Hematopoietic multipotent progenitor cell treated with erythropoietin and hydrocortisone succinate and interleukin-3 and kit ligand, for 4 days (in vitro differentiated cells): Measurements from ENCODE around the gene PINLYP.
"Not testable (repeated sequence)": the region's sequence is repeated elsewhere in the genome, so short reads cannot be mapped to it uniquely, and the experiment has no call there.

ENCODE experiments used
- DNase-seq: peaks from one replicate; pipeline ENCODE4 v3.0.0-alpha.2; 2015

PINLYP gene

GRCh38 chr19:43584484-43584883, 8.9 kb downstream of the PINLYP start:
- no peak for DNase-seq

DNA sequence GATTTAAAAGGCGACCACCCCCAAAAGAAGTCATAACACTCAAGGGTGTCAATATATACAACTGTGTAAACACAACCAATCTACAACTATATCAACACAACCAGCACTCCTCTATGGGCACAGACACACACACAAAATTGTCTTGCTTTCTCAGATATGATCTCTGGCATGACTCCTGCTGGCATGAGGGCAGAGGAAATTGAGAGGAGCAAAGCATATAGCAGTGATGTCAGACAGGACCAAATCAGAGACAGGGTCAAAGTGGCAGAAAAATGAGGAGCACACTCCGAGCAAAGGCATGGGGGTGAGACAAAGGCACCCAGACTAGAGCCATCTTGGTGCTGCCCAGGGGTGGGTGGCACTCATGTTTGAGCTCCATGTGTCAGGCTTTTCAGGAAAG, 10.7 kb downstream of the PINLYP start:
- DNase-seq = no peak

DNA sequence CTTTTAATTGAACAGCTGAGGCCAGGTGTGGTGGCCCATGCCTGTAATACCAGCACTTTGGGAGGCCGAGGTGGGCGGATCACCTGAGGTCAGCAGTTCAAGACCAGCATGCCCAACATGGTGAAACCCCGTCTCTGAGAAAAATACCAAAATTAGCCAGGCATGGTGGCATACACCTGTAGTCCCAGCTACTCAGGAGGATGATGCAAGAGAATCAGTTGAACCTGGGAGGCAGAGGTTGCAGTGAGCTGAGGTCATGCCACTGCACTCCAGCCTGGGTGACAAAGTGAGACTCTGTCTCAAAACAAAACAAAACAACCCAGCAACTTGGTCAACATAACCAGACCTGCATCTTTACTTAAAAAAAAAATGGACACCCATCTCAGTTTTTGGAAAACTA, 11.4 kb downstream of the PINLYP start:
- DNase-seq = not testable (repeated sequence)

- no peak for DNase-seq
Measured at GRCh38 chr19:43589277-43589676, 13.7 kb downstream of the PINLYP start.

DNA sequence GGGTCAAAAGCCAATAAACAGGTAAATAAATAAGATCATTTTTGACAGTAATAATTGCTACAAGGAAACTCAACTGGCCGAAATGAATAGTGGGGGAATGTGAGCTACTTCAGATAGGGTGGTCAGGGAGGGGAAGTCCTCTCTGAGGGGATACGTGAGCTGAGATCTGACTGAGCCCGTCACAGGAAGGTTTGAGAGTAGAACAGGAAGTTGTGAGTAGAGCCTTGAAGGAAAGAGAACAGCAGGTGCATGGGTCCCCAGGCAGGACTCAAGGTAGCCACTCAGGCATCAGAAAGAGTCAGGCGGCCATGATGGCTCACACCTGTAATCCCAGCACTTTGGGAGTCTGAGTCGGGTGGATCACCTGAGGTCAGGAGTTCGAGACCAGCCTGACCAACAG, 14.1 kb downstream of the PINLYP start:
- DNase-seq = no peak

GRCh38 chr19:43591904-43592772, 16.5 kb downstream of the PINLYP start:
- no peak for DNase-seq

- DNase-seq = no peak
Measured at GRCh38 chr19:43592800-43593350, 17.3 kb downstream of the PINLYP start.

- no peak for DNase-seq
Measured at GRCh38 chr19:43594081-43594697, 18.6 kb downstream of the PINLYP start.

- peak; percentile 91 for DNase-seq
Measured at GRCh38 chr19:43594710-43595604, 19.4 kb downstream of the PINLYP start.

- DNase-seq = no peak
Measured at GRCh38 chr19:43595605-43595998, 20.0 kb downstream of the PINLYP start.

- peak; percentile 100 for DNase-seq
Measured at GRCh38 chr19:43595999-43596841, 20.6 kb downstream of the PINLYP start, which contains the start of the genes IRGQ and ZNF576. Gene IRGQ (minus strand): TSS chr19:43596134. CDS start chr19:43595338, 796 bp downstream. Gene ZNF576 (plus strand): TSS chr19:43596595. CDS start chr19:43597109, 514 bp downstream.

GRCh38 chr19:43596842-43597461, 21.4 kb downstream of the PINLYP start:
- DNase-seq = peak; percentile 38

DNA sequence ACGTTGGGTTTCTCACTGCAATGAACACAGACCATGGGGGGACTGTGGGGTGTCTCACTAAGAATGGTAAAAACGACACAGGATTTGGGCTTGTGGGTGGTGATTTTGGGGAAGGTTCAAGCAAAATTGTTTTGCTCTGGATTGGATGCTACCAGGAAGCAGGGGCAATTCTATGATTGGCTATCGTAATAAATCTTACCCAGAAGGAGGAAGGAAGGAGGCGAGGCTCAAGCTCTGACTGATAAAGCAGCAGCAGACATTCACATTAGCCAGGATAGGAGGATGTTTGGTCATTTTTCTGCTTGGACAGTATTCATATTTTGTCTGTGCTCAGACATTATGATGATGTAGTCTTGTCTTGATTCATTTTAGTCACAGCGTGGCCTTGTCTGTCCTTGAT, 22.3 kb downstream of the PINLYP start:
- peak; percentile 69 for DNase-seq

DNA sequence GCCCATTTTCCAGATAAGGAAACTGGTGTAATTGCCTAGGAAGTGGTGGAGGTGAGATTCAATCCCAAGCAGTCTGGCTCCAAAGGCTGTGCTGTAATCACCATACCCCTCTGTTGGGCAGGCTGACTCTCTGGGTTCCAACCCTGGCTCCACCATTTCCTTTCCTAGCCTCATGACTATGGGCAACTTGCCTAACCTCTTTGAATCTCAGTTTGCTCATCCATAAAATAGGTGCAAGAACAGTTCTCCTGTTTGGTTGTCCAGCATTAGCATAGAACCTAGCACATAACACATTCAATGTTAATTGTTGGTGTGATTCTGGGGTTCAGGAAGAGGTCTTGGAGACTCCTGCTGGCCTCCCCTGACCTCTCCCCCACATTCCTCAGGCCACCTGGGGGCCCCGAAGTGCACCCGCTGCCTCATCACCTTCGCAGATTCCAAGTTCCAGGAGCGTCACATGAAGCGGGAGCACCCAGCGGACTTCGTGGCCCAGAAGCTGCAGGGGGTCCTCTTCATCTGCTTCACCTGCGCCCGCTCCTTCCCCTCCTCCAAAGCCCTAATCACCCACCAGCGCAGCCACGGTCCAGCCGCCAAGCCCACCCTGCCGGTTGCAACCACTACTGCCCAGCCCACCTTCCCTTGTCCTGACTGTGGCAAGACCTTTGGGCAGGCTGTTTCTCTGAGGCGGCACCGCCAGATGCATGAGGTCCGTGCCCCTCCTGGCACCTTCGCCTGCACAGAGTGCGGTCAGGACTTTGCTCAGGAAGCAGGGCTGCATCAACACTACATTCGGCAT, 23.0 kb downstream of the PINLYP start:
- no peak for DNase-seq

- DNase-seq = no peak
Measured at GRCh38 chr19:43599635-43600295, 24.2 kb downstream of the PINLYP start.

GRCh38 chr19:43600326-43600725, 24.7 kb downstream of the PINLYP start:
- DNase-seq = not testable (repeated sequence)

GRCh38 chr19:43605875-43606568, 30.4 kb downstream of the PINLYP start:
- no peak for DNase-seq

DNA sequence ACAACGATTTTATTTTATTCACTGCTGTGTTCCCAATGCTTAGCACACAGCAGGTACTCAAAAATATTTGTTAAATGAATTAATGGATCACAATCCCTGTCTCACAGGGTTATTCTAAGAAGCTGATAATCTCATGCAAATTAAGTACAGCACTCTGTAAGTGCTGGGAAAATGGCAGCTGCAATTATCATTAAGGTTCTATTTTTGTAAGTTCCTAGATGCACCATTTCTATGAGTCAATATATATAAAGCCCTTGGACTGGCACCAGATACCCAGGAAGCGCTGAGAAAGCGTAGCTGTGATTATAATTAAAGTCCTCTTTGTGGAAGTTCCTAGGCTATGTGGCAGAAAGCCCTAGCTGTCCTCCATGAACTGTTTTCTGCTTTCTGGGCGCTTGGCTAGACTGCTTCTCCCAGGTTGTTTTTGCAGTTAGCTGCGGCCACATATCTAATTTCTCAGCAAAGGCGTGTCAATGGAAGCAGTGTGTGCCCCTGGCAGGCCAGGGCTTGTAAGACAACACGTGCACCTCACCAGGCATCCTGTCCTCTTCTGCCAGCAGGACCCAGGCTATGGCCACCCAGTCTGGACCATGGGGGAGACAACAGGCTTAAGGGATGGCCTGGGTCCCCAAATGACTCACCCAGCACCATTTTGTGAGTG, 31.1 kb downstream of the PINLYP start:
- DNase-seq = no peak
